ENCODE results near the gene METAP1D. TPM values are rescaled to one million over a fixed set of nuclear protein-coding genes. Genes with fewer than 3 reads are reported as not detected.

The METAP1D gene
- total RNA-seq, 1 experiment from 2014 or later, result 4.7 TPM

GRCh38 chr2:171952276-171952675 lies 47.5 kb upstream of the METAP1D start:
- POLR2A ChIA-PET, result no interaction called here
- Mint-ChIP-seq H3K9me3 (no peaks in the 10 kb centered on the region), H3K36me3 (peaks cover 17% of the 10 kb centered on the region), H3K27me3 (ENCODE audit: low read depth) (no peaks in the 10 kb centered on the region), H3K4me1 (no peaks in the 10 kb centered on the region), H3K4me3 (no peak overlapping the region), H3K27ac (no peak overlapping the region)
- DNase-seq (ENCODE audit: low spot score), result no peak
- ATAC-seq, result no peak
- CTCF ChIA-PET, result no interaction called here
- no peak for TF ChIP-seq SMAD3 (CRISPR knock-in tag; IDR thresholded peaks at IDR 0.05; ENCODE audit: borderline replicate concordance)
- TF ChIP-seq, protein P1, sequence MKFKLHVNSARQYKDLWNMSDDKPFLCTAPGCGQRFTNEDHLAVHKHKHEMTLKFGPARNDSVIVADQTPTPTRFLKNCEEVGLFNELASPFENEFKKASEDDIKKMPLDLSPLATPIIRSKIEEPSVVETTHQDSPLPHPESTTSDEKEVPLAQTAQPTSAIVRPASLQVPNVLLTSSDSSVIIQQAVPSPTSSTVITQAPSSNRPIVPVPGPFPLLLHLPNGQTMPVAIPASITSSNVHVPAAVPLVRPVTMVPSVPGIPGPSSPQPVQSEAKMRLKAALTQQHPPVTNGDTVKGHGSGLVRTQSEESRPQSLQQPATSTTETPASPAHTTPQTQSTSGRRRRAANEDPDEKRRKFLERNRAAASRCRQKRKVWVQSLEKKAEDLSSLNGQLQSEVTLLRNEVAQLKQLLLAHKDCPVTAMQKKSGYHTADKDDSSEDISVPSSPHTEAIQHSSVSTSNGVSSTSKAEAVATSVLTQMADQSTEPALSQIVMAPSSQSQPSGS (CRISPR knock-in tag; IDR thresholded peaks at IDR 0.05; ENCODE audit: borderline replicate concordance, low read depth), result no peak
- no peak for TF ChIP-seq ZNF232 (CRISPR knock-in tag; IDR thresholded peaks at IDR 0.05)
- TF ChIP-seq, protein P2, sequence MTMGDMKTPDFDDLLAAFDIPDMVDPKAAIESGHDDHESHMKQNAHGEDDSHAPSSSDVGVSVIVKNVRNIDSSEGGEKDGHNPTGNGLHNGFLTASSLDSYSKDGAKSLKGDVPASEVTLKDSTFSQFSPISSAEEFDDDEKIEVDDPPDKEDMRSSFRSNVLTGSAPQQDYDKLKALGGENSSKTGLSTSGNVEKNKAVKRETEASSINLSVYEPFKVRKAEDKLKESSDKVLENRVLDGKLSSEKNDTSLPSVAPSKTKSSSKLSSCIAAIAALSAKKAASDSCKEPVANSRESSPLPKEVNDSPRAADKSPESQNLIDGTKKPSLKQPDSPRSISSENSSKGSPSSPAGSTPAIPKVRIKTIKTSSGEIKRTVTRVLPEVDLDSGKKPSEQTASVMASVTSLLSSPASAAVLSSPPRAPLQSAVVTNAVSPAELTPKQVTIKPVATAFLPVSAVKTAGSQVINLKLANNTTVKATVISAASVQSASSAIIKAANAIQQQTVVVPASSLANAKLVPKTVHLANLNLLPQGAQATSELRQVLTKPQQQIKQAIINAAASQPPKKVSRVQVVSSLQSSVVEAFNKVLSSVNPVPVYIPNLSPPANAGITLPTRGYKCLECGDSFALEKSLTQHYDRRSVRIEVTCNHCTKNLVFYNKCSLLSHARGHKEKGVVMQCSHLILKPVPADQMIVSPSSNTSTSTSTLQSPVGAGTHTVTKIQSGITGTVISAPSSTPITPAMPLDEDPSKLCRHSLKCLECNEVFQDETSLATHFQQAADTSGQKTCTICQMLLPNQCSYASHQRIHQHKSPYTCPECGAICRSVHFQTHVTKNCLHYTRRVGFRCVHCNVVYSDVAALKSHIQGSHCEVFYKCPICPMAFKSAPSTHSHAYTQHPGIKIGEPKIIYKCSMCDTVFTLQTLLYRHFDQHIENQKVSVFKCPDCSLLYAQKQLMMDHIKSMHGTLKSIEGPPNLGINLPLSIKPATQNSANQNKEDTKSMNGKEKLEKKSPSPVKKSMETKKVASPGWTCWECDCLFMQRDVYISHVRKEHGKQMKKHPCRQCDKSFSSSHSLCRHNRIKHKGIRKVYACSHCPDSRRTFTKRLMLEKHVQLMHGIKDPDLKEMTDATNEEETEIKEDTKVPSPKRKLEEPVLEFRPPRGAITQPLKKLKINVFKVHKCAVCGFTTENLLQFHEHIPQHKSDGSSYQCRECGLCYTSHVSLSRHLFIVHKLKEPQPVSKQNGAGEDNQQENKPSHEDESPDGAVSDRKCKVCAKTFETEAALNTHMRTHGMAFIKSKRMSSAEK (CRISPR knock-in tag; IDR thresholded peaks at IDR 0.05; ENCODE audit: borderline replicate concordance), result no peak
- TF ChIP-seq ZBTB43 (CRISPR knock-in tag; IDR thresholded peaks at IDR 0.05), result no peak
- no peak for TF ChIP-seq ZNF138 (CRISPR knock-in tag; conservative IDR thresholded peaks at IDR 0.05)
- TF ChIP-seq NR2C2 (CRISPR knock-in tag; IDR thresholded peaks at IDR 0.05), result no peak

DNA sequence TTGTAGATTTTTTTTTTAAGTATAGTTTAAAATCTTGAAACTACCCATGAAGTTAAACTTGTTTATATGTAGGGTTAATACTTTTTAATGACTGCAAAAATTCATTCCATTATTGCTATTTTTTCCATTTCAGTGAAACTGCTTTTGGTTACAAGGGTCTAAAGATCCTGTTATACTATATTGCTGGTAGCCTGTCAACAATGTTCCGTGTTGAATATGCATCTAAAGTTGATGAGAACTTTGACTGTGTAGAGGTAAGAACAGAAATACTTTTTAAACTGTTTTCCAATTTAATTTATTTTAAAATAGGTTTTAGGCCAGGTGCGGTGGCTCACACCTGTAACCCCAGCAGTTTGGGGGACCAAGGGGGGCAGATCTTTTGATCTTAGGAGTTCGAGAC lies 47.0 kb upstream of the METAP1D start:
- CTCF ChIA-PET, result no interaction called here
- peaks cover 17% of the 10 kb centered on the region for H3K36me3 Mint-ChIP-seq
- H3K27ac Mint-ChIP-seq, result no peak overlapping the region
- DNase-seq (ENCODE audit: low spot score) (no peak), ATAC-seq (no peak)
- H3K4me3 Mint-ChIP-seq, result no peak overlapping the region
- POLR2A ChIA-PET, result no interaction called here
- no peaks in the 10 kb centered on the region for H3K27me3 Mint-ChIP-seq (ENCODE audit: low read depth)
- TF ChIP-seq, protein P3, sequence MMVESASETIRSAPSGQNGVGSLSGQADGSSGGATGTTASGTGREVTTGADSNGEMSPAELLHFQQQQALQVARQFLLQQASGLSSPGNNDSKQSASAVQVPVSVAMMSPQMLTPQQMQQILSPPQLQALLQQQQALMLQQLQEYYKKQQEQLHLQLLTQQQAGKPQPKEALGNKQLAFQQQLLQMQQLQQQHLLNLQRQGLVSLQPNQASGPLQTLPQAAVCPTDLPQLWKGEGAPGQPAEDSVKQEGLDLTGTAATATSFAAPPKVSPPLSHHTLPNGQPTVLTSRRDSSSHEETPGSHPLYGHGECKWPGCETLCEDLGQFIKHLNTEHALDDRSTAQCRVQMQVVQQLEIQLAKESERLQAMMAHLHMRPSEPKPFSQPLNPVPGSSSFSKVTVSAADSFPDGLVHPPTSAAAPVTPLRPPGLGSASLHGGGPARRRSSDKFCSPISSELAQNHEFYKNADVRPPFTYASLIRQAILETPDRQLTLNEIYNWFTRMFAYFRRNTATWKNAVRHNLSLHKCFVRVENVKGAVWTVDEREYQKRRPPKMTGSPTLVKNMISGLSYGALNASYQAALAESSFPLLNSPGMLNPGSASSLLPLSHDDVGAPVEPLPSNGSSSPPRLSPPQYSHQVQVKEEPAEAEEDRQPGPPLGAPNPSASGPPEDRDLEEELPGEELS (CRISPR knock-in tag; IDR thresholded peaks at IDR 0.05), result no peak
- no peaks in the 10 kb centered on the region for H3K4me1 Mint-ChIP-seq
- H3K9me3 Mint-ChIP-seq, result no peaks in the 10 kb centered on the region

DNA sequence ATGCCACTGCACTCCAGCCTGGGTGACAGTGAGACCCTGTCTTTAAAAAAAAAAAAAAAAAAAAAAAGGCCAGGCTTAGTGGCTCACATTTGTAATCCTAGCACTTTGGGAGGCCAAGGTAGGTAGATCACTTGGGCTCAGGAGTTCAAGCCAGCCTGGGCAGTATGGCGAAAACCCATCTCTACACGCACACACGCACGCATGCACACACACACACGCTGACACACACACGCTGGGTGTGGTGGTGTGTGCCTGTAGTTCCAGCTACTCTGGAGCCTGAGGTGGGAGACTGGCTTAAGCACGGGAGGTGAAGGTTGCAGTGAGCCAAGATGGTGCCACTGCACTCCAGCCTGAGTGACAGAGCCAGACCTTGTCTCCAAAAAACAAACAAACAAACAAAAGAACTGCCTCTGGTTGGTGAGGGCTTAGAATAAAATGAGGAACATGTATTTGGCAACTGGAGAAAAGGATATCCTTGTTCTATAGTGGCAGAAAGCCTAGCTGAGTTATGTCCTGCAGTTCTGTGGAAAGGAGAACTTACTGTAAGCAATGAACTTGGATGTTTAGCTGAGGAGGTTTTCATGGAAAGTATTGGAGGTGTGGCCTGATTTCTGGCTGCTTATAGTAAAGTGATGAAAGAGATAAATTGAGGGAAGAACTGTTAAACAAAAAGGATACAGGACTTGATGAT lies 43.5 kb upstream of the METAP1D start:
- CTCF ChIA-PET, result interaction anchor here (0.7 to 1.1 kb wide), 3 partner anchors 146 to 171 kb away, joined by 3 read pairs; partner anchors contain the start of gene DLX2
- TF ChIP-seq ELF4 (CRISPR knock-in tag; IDR thresholded peaks at IDR 0.05; ENCODE audit: low read depth), result no peak
- no peak for TF ChIP-seq NFYB (CRISPR knock-in tag; conservative IDR thresholded peaks at IDR 0.05; ENCODE audit: low read depth)
- no peak for TF ChIP-seq RORB (CRISPR knock-in tag; IDR thresholded peaks at IDR 0.05)
- no peak for TF ChIP-seq NR2C2 (CRISPR knock-in tag; IDR thresholded peaks at IDR 0.05)
- no peak for TF ChIP-seq RELA (CRISPR knock-in tag; IDR thresholded peaks at IDR 0.05; ENCODE audit: borderline replicate concordance)
- TF ChIP-seq ZNF232 (CRISPR knock-in tag; IDR thresholded peaks at IDR 0.05), result no peak
- TF ChIP-seq, protein P3 (CRISPR knock-in tag; IDR thresholded peaks at IDR 0.05), result no peak
- TF ChIP-seq HMGA2 (CRISPR knock-in tag; IDR thresholded peaks at IDR 0.05), result no peak
- TF ChIP-seq CREM (CRISPR knock-in tag; IDR thresholded peaks at IDR 0.05), result no peak
- TF ChIP-seq ZNF219 (CRISPR knock-in tag; IDR thresholded peaks at IDR 0.05; ENCODE audit: borderline replicate concordance), result no peak
- TF ChIP-seq ZNF317 (CRISPR knock-in tag; IDR thresholded peaks at IDR 0.05; ENCODE audit: borderline replicate concordance, low read depth), result no peak
- TF ChIP-seq, protein P4, sequence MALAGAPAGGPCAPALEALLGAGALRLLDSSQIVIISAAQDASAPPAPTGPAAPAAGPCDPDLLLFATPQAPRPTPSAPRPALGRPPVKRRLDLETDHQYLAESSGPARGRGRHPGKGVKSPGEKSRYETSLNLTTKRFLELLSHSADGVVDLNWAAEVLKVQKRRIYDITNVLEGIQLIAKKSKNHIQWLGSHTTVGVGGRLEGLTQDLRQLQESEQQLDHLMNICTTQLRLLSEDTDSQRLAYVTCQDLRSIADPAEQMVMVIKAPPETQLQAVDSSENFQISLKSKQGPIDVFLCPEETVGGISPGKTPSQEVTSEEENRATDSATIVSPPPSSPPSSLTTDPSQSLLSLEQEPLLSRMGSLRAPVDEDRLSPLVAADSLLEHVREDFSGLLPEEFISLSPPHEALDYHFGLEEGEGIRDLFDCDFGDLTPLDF (CRISPR knock-in tag; IDR thresholded peaks at IDR 0.05), result no peak
- TF ChIP-seq ZNF396 (CRISPR knock-in tag; IDR thresholded peaks at IDR 0.05; ENCODE audit: borderline replicate concordance), result no peak
- no peak for TF ChIP-seq TP53 (CRISPR knock-in tag; IDR thresholded peaks at IDR 0.05)

More for the DNA sequence above, 43.5 kb upstream of the METAP1D start:
- H3K4me3 Mint-ChIP-seq, result no peak overlapping the region
- H3K36me3 Mint-ChIP-seq, result peaks cover 10% of the 10 kb centered on the region
- no peaks in the 10 kb centered on the region for H3K9me3 Mint-ChIP-seq
- no peak overlapping the region for H3K27ac Mint-ChIP-seq
- POLR2A ChIA-PET, result no interaction called here
- H3K4me1 Mint-ChIP-seq, result peaks cover 4% of the 10 kb centered on the region
- ATAC-seq (no peak), DNase-seq (ENCODE audit: low spot score) (no peak)
- no peaks in the 10 kb centered on the region for H3K27me3 Mint-ChIP-seq (ENCODE audit: low read depth)

All from WTC11 (cell line).